ENCODE data around the gene RASA2.

Gene RASA2, protein sequence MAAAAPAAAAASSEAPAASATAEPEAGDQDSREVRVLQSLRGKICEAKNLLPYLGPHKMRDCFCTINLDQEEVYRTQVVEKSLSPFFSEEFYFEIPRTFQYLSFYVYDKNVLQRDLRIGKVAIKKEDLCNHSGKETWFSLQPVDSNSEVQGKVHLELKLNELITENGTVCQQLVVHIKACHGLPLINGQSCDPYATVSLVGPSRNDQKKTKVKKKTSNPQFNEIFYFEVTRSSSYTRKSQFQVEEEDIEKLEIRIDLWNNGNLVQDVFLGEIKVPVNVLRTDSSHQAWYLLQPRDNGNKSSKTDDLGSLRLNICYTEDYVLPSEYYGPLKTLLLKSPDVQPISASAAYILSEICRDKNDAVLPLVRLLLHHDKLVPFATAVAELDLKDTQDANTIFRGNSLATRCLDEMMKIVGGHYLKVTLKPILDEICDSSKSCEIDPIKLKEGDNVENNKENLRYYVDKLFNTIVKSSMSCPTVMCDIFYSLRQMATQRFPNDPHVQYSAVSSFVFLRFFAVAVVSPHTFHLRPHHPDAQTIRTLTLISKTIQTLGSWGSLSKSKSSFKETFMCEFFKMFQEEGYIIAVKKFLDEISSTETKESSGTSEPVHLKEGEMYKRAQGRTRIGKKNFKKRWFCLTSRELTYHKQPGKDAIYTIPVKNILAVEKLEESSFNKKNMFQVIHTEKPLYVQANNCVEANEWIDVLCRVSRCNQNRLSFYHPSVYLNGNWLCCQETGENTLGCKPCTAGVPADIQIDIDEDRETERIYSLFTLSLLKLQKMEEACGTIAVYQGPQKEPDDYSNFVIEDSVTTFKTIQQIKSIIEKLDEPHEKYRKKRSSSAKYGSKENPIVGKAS

DNA sequence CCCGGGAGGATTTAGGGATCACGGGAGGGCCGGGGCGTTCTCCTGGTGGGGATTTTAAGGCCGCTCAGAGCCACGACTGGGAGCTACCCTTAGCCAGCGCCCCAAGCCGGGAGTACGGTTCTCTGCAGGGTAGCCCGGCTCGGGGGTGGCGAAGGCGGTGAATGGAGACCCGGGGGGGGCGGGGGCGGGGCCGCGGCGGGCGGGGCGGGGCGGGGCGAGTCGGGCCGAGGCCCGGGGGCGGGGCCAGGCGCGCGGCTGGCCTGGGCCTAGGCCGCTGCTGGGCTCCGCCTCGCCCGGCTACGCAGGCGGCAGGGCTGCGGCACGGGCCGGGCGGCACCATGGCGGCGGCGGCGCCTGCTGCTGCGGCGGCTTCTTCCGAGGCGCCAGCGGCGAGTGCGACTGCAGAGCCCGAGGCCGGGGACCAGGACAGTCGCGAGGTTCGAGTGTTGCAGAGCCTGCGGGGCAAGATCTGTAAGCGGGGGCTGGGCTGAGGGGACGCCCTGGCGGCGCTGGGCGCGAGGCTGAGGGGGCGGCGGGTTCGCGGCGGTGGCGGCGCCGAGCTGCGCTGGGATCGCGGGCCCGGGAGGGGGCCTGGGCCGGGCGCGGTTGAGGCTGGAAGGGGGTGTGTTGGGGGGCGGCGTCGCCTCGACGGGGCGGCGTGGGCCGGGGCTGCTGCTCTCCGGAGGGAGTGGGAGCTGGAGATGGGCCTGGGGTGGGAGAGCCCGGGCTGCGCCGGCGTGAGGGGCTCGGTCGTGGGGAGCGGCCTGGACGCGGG is at the start of gene RASA2:
RASA2 (plus strand) TSS at position 282 of the 775 bp plus-strand sequence; CDS start at position 339, 57 bp downstream.
- DNase-seq, result peak; percentile 62

DNA sequence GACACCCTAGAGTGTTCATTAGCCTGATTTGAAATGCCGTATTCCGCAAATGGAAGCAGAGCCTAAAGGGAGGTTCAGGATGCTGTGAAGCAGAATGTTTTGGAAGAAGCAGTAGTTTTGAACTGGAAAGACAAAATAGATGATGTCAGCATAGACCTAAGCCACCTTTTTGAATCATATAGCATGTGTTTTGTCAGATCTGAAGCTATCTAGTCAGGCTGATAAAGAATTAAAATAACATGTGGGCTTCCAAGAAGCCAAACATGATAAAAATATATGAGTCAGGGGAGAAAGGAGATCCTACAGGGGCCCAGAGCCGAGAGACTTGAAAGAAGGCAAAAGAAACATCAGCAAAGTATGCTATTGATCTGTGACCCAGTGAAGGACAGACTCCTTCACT is 47.2 kb upstream of the RASA2 start:
- DNase-seq, result no peak

DNA sequence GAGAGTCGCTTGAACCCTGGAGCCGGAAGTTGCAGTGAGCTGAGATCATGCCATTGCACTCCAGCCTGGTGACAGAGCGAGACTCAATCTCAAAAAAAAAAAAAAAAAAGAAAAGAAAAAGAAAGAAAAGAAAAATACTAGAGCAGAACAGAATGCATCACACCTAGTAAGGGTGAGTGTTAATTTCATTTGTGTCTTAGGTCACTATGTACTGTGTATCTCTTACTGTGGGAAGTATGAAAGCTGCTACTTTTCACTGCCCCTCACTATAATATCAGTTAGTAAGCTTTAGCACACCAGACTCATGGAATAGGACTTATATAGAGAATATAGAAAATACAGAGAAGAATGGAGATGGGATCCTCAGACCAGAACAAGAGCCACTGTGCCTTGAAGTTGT is 45.9 kb upstream of the RASA2 start:
- no peak for DNase-seq

DNA sequence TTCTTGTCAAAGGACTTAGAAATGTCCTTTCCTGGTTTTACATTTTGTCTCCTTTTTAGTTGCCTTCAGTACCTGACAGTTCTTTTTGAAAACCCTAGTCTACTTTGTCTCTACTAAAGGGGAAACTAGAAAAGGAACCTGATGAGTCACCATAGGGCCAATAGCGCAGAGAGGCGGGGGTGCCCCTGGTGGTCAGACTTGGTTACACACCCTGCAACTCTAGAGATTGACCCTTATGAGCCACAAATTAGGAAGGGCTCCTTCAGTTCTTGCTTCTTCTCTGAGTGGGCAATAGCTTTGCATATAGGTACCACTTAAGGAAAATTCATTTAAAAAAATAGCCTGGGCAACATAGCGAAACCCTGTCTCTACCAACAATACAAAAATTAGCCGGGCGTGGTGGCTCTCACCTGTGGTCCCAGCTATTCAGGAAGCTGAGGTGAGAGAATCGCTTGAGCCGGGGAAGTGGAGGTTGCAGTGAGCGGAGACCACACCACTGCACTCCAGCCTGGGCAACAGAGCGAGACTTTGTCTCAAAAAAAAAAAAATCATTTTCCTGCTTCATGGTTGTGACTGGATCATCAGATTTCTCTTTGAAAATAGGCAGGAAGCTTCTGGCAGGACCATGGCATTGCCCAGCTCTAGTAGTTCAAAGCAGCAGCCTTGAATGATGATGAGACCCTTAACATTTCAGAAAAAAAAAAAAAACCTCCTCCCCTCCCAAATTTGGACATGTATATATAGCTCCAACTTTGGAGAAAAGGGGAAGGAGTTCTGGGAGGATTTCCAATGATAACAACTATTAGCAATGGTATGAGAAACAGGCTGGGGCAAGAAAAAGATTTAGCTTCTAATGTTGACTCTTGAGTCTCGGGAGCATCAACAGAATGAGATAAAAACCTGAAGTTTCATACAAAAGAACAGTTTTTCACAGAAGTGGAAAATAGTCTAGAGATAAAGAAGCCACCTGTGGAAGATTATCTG is 45.2 kb upstream of the RASA2 start:
- DNase-seq, result peak; percentile 75

DNA sequence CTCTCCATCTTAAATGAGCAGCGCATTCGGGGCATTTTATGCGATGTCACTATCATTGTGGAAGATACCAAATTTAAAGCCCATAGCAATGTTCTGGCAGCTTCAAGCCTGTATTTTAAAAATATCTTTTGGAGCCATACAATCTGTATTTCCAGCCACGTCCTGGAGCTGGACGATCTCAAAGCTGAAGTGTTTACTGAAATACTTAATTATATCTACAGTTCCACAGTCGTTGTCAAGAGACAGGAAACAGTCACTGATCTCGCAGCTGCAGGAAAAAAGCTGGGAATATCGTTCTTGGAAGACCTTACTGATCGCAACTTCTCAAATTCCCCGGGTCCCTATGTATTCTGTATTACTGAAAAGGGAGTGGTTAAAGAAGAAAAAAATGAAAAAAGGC is 44.4 kb upstream of the RASA2 start:
- no peak for DNase-seq

DNA sequence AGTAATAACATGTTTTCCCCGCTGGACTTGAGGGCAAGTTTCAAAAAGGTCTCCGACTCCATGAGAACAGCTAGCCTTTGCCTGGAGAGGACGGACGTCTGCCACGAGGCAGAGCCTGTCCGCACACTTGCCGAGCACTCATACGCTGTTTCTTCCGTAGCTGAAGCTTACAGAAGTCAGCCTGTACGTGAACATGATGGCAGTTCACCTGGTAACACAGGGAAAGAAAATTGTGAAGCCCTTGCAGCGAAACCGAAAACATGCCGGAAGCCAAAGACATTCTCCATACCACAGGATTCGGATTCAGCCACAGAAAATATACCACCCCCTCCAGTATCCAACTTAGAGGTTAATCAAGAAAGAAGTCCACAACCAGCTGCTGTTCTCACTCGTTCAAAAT is 43.9 kb upstream of the RASA2 start:
- no peak for DNase-seq

DNA sequence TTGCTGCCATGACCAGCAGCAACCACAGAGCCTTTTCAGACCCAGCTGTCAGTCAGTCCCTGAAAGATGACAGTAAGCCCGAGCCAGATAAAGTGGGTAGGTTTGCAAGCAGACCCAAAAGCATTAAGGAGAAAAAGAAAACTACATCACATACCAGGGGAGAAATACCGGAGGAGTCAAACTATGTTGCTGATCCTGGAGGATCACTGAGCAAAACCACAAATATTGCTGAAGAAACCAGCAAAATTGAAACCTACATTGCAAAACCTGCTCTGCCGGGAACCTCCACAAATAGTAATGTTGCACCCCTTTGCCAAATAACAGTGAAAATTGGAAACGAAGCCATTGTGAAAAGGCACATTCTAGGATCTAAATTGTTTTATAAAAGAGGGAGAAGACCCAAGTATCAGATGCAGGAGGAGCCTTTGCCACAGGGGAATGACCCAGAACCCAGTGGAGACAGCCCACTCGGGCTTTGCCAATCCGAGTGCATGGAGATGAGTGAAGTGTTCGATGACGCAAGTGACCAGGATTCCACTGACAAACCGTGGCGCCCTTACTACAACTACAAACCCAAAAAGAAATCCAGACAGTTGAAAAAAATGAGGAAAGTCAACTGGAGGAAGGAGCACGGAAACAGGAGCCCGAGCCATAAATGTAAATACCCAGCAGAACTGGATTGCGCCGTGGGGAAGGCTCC is 42.1 kb upstream of the RASA2 start:
- no peak for DNase-seq

DNA sequence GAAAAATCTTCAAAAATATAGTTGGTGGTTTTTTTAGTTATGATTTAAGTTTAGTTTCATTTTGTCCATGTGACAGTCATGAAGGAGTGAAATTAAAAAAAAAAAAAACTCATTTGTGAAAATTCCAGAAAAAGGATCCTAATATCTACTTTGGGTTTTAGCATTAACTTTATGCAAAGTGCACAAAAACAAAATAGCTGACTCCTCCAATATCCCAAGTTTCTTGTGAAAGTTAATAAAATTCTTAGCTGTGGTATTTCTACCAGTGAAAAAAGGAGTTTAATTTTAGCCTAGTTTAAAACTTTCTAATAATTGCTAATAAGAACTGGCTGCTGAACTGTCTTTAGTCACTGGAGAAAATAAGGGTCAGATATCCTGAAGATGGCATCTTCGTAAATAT is 40.8 kb upstream of the RASA2 start:
- no peak for DNase-seq

DNA sequence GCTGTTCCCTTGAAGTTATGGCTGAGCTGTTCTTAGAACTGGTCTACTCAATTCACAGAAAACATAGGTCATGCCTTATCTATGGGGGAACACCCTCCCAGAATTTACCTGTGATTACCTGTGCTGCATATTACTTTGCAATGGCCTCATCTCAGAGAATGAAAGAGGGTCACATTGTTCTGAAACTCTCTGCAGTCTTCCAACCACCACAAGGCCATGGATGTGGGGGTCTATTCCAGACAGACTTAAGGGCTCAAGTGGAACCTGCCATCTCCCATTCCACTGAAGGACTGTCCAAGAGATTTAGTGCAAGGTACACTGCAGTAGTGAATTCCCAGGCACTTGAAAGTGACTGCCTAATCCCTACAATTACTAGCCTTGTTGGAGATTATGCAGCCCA is 40.1 kb upstream of the RASA2 start:
- no peak for DNase-seq

DNA sequence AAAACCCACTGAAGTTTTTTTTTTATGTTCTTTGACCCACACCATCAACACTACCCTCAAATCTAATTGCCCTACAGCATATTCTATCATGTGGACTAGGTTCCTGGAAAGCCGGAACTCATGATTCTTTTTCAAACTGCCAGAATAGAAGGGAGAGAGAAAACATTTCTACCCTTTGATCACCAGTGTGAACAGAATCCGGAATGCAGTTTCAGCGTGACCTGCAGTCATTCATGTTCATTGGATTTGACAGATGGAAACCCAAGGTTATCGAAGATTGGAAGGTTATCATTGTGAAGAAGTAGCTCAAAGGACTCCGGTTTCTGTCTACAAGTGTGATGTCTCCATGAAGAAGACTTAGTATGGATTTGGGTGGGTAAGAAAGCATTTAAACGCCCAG is 39.4 kb upstream of the RASA2 start:
- no peak for DNase-seq

DNA sequence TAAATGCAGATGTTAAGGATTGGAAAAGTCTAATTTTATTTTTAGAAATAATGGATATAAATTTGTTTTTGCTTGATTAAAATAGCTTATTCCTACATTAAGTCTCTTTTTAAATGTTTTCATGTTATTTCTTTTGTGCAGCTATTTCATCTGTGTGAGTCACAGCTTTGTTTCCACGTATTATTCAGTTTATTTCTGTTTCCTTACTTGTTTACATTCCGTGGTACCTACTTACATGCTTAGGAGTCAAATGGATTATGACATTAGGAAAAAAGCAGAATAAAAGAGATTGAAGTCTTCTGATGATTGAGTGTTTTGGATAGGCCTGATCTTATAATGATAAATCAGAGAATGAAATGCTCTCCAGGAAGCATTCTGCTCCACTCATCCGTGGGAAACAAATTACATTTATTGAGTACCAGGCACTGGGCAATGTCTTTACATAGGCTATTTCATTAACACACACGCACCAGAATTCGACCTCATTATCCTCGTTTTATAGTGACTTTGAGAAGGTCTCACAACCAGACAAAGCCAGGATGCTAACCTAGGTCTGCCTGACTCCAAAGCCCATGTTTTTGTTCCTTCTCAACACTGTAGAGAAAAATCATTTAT is 38.1 kb upstream of the RASA2 start:
- no peak for DNase-seq

DNA sequence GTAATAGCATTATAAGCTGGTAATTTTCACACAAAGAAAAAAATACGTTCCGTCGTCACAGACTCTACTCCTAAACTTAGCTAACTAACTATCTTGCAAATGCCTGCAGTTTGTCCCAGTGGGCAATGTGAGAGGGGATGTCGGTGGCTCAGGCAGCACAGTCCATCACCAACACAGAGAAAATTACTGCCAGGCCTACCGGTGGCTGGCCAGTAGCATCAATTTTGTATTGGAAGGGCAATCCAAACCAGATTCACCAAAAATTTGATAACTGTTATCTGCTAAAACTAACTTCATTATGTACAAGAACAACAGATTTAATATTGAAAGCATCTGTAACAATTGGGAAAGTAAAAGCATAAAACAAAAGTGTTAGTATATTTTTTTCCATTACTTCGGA is 37.4 kb upstream of the RASA2 start:
- DNase-seq, result no peak

DNA sequence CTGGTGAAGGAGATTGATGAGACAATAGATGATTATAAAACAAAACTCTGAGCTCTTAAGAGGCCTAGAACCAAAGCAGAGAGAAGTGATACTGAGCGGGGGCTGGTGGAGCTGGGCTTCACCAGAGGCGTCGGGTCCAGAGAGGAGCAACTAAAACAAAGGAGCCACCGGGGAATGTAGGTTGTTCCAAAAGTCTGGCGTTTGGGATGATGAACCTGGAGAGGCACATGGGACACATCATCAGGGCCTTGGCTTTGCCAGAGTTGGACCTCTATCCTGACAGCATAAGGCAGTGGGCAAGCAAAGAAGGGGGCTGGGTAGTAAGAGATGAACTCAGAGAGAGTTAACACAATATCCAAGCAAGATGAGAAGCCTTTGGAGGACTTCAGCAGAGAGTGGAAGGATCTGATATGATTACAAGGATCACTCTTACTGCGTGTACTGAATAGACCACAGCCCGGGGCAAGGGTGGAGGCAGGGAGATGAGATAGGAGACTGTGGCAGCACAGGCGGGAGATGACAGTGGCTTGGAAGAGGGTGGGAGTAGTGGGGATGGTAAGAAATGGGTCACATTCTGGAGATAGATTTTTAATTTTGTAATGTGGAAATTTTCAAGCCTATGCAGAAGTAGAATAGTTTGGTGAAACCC is 36.0 kb upstream of the RASA2 start:
- DNase-seq, result no peak

DNA sequence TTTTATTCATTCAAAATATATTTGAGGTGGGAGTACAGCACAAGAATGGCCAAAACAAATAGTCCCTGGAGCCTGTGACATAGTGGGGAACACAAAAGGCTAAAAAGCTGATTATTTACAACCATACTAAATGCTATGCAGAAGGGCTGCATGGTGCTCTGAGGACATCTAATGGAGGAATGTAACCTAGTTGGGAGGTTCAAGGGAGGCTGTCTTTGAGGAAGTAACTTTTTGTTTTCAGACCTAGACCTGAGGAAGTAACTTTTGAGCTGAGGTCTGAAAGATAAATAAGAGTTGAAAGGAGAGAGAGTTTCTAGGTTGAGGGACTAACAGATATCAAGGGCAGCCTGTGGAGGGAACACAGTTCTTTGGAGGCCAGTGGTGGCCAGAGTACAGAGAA is 34.8 kb upstream of the RASA2 start:
- peak; percentile 19 for DNase-seq

DNA sequence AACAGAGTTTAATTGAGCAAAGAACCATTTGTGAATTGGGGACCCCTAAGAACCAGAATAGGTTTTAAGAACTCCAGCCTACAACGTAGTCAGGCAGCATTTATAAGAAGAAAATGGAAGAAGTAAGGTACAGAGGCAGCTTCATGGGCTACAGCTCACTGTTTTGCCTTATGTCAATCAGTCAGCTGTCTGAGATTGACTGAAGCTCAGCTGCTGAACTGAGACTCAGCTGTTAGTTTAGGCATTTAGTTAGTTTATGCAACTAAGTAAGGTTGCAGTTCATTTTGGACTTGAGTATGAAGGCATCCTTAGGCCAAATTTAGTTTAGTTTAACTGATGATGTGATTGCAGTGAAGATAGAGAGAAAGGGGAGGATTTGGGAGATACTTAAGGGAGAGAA is 34.1 kb upstream of the RASA2 start:
- no peak for DNase-seq

DNA sequence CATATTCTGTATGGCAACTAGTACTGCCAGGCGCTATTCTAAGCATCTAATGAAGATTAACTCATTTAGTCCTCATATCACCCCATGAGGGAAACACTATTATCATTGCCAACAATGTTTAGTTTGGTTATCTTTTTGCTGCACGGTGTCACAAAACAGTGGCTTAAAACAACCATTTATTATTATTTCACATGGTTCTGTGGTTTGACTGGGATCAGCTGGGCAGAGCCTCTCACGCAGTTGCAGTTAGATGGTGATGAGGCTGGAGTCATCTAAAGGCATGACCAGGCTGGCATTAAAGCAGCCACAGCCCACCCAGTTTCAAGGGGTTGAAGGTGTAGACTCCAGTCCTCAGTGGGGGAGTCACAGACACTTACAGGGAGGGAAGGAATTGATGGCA is 32.8 kb upstream of the RASA2 start:
- DNase-seq, result no peak

DNA sequence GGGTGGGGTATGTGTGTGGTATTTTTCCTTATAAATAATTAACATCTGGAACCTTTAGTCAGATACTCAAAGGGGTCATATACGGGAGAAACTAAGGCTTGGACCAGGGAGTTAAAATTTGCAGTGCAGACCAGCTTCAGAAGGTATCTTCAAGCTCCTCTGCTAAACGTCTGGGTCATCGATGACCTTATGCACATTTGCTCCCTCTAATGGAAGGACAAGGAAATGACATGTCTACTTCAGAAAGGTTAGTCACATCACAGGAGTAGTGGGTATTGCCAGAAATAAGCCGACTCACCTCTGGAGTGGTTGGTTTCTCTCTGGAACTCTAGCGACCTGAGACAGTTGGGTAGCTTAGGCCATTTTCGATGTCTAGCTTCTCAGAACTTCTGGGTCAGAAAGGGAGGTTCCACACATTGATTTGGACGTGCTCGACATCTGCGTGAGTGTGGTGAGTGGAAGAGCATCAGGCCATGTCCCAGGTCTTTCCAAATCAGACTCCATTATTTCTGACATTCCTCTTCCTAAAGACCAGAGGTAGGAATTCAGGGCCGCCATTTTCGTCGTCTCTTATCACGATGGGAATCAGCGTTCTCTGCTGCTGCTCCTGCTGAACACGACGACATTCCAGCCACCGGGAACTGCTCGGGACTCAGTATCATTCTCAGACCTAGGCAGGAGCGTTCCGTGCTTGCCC is 31.8 kb upstream of the RASA2 start:
- DNase-seq, result no peak

DNA sequence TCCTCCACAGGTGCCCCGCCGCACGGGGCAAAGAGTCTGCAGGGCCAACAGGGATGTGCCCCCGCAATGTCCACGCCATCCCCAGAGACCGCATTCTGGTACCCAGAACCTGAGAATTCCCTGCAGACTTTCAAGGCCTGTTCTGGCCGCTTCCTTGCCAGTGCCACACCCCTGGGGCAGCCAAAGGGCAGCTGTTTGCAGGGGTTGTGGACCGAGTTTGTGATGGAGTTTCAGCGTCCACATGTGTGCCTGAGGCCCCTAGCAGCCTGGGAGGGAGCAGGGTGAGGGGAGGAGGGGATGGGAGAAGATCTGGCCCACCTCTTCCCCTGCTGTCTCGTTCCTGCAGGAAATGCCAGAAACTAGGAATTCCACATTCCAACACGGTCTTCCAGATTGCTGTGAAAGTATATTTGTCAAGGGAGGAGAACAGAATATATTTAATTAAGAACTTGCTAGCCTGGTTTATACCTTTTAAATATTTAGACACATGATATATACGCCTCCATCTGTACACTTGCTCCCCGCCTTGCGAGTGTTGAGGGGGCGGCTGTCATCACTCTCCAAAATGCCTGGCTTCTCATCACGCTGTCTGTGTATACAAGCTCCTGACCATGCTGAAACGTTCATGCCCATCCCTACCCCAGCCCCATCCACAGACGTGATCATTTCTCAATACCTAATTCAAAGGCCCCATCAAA is 31.1 kb upstream of the RASA2 start:
- no peak for DNase-seq

DNA sequence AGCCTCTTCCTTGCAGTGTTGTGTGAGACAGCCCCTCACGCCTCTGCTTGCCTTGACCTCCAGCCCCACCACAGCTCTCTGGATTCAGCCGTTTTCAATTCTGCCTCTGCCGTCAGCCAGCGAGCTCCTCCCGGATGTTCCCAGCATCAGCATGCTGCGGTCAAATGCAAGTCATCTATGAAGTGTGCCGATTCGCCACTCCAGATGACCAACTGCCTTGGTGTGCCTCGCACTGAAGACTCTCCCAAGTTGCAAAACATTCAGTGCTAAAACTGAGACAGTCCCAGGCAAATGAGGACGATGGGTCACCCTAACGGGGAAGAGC is 30.6 kb upstream of the RASA2 start:
- no peak for DNase-seq

Measured in activated CD4-positive, alpha-beta T cell treated with anti-CD3 and anti-CD28 coated beads, Interleukin-2, amount 50 U/mL, for 1 hour (primary cell).